Panc1 (cell line): Measurements from ENCODE around the gene STRIP1. TPM values are rescaled to one million over a fixed set of nuclear protein-coding genes. Genes with fewer than 3 reads are reported as not detected.

Experiments
- ATAC-seq: fragments of 200-7000 bp; cut with Tn5 transposase; 2 replicates; pipeline ENCODE4 v1.9.1; 2020; ENCODE audit warnings: mild to moderate bottlenecking, moderate library complexity
- BruUV-seq: library from RNA; stranded (reverse); fragments of 400-500 nt; replicated peaks from 2 replicates; lab custom pipeline; 2021; lab: Mats Ljungman, UMichigan
- CTCF ChIA-PET: fragments of 300-600 bp; sonication (Branson Sonifier 250); formaldehyde crosslinking; loops from one replicate; lab custom pipeline; 2022; ENCODE audit warnings: antibody characterized with exemption; lab: Charles Lee
- POLR2A ChIA-PET: fragments of 300-600 bp; sonication (Branson Sonifier 250); formaldehyde crosslinking; loops from one replicate; lab custom pipeline; 2022; ENCODE audit warnings: antibody characterized with exemption; lab: Charles Lee
- DNase-seq: peaks from one replicate; pipeline ENCODE4 v3.0.0-alpha.2; 2010; ENCODE audit warnings: low read depth, low spot score
- H3K27ac ChIP-seq: 2 replicates; pipeline ENCODE4 v1.5.1; 2011; ENCODE audit warnings: mild to moderate bottlenecking, low read length, inconsistent platforms
- H3K27me3 ChIP-seq: fragments of 200-500 bp; sonication (Bioruptor generic); 2 replicates; pipeline ENCODE4 v1.6.0; 2014; ENCODE audit warnings: low read length, inconsistent platforms; ENCODE audit not compliant: control insufficient read depth, insufficient read depth
- H3K36me3 ChIP-seq: fragments of 200-500 bp; sonication (Bioruptor generic); 2 replicates; pipeline ENCODE4 v1.5.1; 2014; ENCODE audit warnings: inconsistent platforms, mild to moderate bottlenecking, low read length, moderate library complexity; ENCODE audit not compliant: control insufficient read depth, insufficient read depth
- H3K4me1 ChIP-seq: 2 replicates; pipeline ENCODE4 v1.5.1; 2011; ENCODE audit warnings: inconsistent platforms, mild to moderate bottlenecking, low read length, moderate library complexity; ENCODE audit not compliant: control insufficient read depth, insufficient read depth
- H3K4me3 ChIP-seq, 2 experiments: 2 replicates each; pipeline ENCODE4 v1.5.1; 2011 to 2012; ENCODE audit warnings: low read depth in 2 of 2, low read length in 2 of 2, mild to moderate bottlenecking in 2 of 2, inconsistent platforms in 1 of 2, moderate library complexity in 1 of 2
- H3K9me3 ChIP-seq: fragments of 200-500 bp; sonication (Bioruptor generic); 2 replicates; pipeline ENCODE4 v1.5.1; 2014; ENCODE audit warnings: low read depth, mild to moderate bottlenecking, inconsistent platforms, low read length, moderate library complexity; ENCODE audit not compliant: control insufficient read depth, insufficient read depth
- CTCF ChIP-seq: fragments of 450-650 bp; IDR thresholded peaks from 2 replicates; pipeline ENCODE4 v1.5.1; 2017; ENCODE audit warnings: mild to moderate bottlenecking
- POLR2AphosphoS5 ChIP-seq: IDR thresholded peaks from 2 replicates; pipeline ENCODE4 v1.6.1; 2012; ENCODE audit warnings: mild to moderate bottlenecking, low read depth, low read length, moderate library complexity
- REST ChIP-seq, 2 experiments: IDR thresholded peaks; 2 replicates each; pipeline ENCODE4 v1.6.1; 2011 to 2012; ENCODE audit warnings: low read depth in 2 of 2, control low read depth in 1 of 2, low read length in 1 of 2, mild to moderate bottlenecking in 1 of 2, moderate library complexity in 1 of 2; ENCODE audit not compliant: insufficient read depth in 1 of 2
- SIN3A ChIP-seq: IDR thresholded peaks from 2 replicates; pipeline ENCODE4 v1.6.1; 2012; ENCODE audit warnings: low read depth, mild to moderate bottlenecking, low read length, moderate library complexity, borderline replicate concordance; ENCODE audit not compliant: insufficient read depth
- TCF7L2 ChIP-seq: IDR thresholded peaks from 2 replicates; pipeline ENCODE4 v1.6.1; 2011; ENCODE audit warnings: mild to moderate bottlenecking, low read depth, low read length, inconsistent platforms
- in situ Hi-C: cut with HindIII; loops from 2 replicates; pipeline ENCODE4 v1.10.0; 2016; ENCODE audit warnings: low sequenced_read_pairs, low pct_unique_long_range_greater_than_20kb
- intact Hi-C: fragments of 100-400 bp; cut with micrococcal nuclease; formaldehyde crosslinking; loops from one replicate; pipeline ENCODE4 v1.10.0; 2022; ENCODE audit not compliant: unreplicated experiment
- total RNA-seq: library from RNA; stranded (reverse); gene quantifications from one replicate; pipeline ENCODE4 v1.2.1, GENCODE V29; 2021; ENCODE audit not compliant: unreplicated experiment

STRIP1 gene
- total RNA-seq, 1 experiment from 2014 or later = 26.1 TPM

GRCh38 chr1:110063781-110064180, 29.4 kb downstream of the STRIP1 start:
- in situ Hi-C loops (no loop called here), intact Hi-C loops (no loop called here)
- ChIA-PET CTCF (no interaction called here), POLR2A (no interaction called here)
- no peak overlapping the region for H3K27ac ChIP-seq
- no peak for DNase-seq
- H3K4me3 ChIP-seq = no peak overlapping the region
- no peak for TF ChIP-seq SIN3A
- no peak for TF ChIP-seq POLR2AphosphoS5
- TF ChIP-seq REST (IDR thresholded peaks at IDR 0.05; ENCODE audit: insufficient read depth in 1 of 2, low read depth in 2 of 2, low read length in 1 of 2) = no peak
- TF ChIP-seq CTCF = no peak
- TF ChIP-seq TCF7L2 = no peak
- H3K4me1 ChIP-seq = no peaks in the 10 kb centered on the region
- H3K9me3 ChIP-seq = no peaks in the 10 kb centered on the region
- H3K27me3 ChIP-seq = no peaks in the 10 kb centered on the region
- no peaks in the 10 kb centered on the region for H3K36me3 ChIP-seq
- no TSS peak for BruUV-seq
- no peak for ATAC-seq

- no TSS peak for BruUV-seq
- Histone ChIP-seq H3K27me3 (no peaks in the 10 kb centered on the region), H3K36me3 (no peaks in the 10 kb centered on the region), H3K27ac (no peak overlapping the region), H3K4me1 (no peaks in the 10 kb centered on the region), H3K9me3 (no peaks in the 10 kb centered on the region), H3K4me3 (no peak overlapping the region)
- ATAC-seq (no peak), DNase-seq (no peak)
- no peak for TF ChIP-seq TCF7L2
- no peak for TF ChIP-seq SIN3A
- no peak for TF ChIP-seq CTCF
- no peak for TF ChIP-seq POLR2AphosphoS5
- no peak for TF ChIP-seq REST (IDR thresholded peaks at IDR 0.05; ENCODE audit: insufficient read depth in 1 of 2, low read depth in 2 of 2, low read length in 1 of 2)
- in situ Hi-C loops (no loop called here), intact Hi-C loops (no loop called here)
- CTCF ChIA-PET = interaction anchor here (0.6 to 0.7 kb wide), 2 partner anchors 11 to 71 kb away, joined by 3 to 13 read pairs; no protein-coding TSS in a partner anchor
- POLR2A ChIA-PET = no interaction called here
These were observed 30.3 kb downstream of the STRIP1 start for GRCh38 chr1:110064576-110065337.
